ENCODE measurements around the gene ANKH. TPM values are rescaled to one million over a fixed set of nuclear protein-coding genes. Genes with fewer than 3 reads are reported as not detected.

ANKH gene
- total RNA-seq, 1 donor from 2014 or later: 43.6 TPM

DNA sequence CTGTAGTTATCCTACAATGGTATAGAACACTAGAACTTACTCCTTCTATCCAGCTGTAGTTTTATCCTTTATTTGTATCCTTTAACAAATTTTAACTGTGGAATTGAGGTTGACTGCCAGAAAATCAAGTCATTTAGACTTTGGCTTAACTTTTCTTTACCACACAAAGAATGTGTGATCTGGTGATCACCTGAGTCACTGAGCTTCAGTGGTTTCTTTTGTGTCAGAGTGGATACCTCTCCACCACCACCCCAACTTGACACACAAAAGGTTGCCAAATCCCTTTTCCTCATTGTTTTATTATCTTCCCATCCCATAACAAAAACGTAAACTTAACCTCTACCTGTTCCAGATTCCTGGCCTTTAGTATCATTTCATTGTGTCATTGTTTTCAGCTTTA, 201.6 kb downstream of the ANKH start:
- intact Hi-C loops (cut with micrococcal nuclease): loop anchor here (1.0 to 10.0 kb wide), 3 partner anchors 139 to 1955 kb away; no protein-coding TSS in a partner anchor

GRCh38 chr5:14669415-14669814, 202.2 kb downstream of the ANKH start:
- intact Hi-C loops (cut with micrococcal nuclease): loop anchor here (5.0 kb wide), 1 partner anchor 407 kb away; no protein-coding TSS in a partner anchor

- intact Hi-C loops (cut with micrococcal nuclease): loop anchor here (5.0 kb wide), 1 partner anchor 406 kb away; no protein-coding TSS in a partner anchor
Measured at GRCh38 chr5:14668181-14668591, 203.4 kb downstream of the ANKH start.

DNA sequence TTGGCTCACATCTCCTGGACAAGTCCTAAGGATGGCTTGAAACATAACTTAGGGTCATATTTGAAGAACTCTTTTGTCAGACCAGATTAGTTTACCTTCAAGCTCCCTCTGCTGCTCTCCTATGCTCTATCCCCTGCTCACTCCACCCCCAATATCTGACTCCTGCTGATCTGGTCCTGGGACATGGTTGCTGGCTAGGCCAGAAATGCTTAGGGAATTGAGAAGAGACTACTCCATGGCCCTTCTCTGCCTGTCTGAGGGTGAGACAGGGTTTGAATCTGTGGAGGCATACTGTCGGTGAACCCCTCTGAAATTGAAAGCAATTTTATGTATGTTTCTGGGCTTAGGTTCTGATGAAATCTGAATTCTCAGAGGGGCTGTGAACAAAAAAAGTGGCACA, 203.8 kb downstream of the ANKH start:
- intact Hi-C loops (cut with micrococcal nuclease): loop anchor here (5.0 kb wide), 1 partner anchor 405 kb away; no protein-coding TSS in a partner anchor

DNA sequence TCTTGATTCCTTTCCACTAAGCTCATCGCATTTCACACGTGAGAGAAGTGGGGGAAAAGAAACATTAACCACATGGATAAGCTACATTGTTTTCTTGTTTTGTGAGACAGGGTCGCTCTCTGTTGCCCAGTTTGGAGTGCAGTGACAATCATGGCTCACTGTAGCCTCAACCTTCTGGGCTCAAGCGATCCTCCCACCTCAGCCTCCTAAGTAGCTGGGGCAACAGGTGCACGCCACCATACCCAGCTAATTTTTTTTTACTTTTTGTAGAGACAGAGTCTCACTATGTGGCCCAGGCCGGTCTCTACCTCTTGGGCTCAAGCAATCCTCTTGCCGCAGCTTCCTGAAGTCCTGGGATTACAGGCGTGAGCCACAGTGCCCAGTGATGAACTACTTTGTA, 204.3 kb downstream of the ANKH start:
- intact Hi-C loops (cut with micrococcal nuclease): loop anchor here (5.0 kb wide), 1 partner anchor 405 kb away; no protein-coding TSS in a partner anchor

GRCh38 chr5:14666357-14666756, 205.2 kb downstream of the ANKH start:
- intact Hi-C loops (cut with micrococcal nuclease): loop anchor here (5.0 kb wide), 1 partner anchor 404 kb away; no protein-coding TSS in a partner anchor

DNA sequence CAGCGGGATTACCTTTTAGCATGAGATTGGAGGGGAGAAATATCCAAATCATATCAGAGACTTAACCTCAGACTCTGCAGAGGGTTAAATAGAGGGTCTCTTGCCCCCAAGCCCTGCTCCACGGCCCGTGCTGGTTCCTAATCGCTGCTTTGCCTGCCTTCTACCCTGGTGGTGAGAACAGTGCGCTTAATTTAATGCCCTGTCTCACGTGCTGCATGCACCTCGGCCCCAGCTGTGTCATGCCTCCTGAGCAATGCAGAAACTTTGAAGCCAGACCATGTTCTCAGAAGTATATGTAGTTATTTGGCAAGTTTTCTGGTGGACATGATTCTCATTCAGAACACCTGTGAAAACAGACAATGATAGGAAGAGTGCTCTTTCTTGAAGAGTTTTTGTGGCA, 205.6 kb downstream of the ANKH start:
- intact Hi-C loops (cut with micrococcal nuclease): loop anchor here (2.0 to 5.0 kb wide), 3 partner anchors 207 to 404 kb away; no protein-coding TSS in a partner anchor

GRCh38 chr5:14665101-14665822, 206.3 kb downstream of the ANKH start:
- intact Hi-C loops (cut with micrococcal nuclease): loop anchor here (2.0 to 5.0 kb wide), 3 partner anchors 208 to 403 kb away; no protein-coding TSS in a partner anchor

- intact Hi-C loops (cut with micrococcal nuclease): loop anchor here (1.0 to 5.0 kb wide), 13 partner anchors 16 to 1803 kb away; partner anchors contain the start of genes TRIO and ZNF622
Measured at GRCh38 chr5:14664270-14665100, 207.1 kb downstream of the ANKH start, which contains the start of gene OTULIN. OTULIN (plus strand) TSS chr5:14664718; CDS start chr5:14664826, 108 bp downstream.

GRCh38 chr5:14663734-14664269, 207.8 kb downstream of the ANKH start:
- intact Hi-C loops (cut with micrococcal nuclease): loop anchor here (1.0 to 5.0 kb wide), 14 partner anchors 7 to 1803 kb away; partner anchors contain the start of genes TRIO and ZNF622

GRCh38 chr5:14662721-14663260, 208.8 kb downstream of the ANKH start:
- intact Hi-C loops (cut with micrococcal nuclease): loop anchor here (1.0 to 5.0 kb wide), 5 partner anchors 9 to 1805 kb away; partner anchors contain the start of genes TRIO and ZNF622

- intact Hi-C loops (cut with micrococcal nuclease): loop anchor here (5.0 kb wide), 3 partner anchors 266 to 1806 kb away; partner anchors contain the start of genes TRIO and ZNF622
Measured at GRCh38 chr5:14660833-14661232, 210.7 kb downstream of the ANKH start.

- intact Hi-C loops (cut with micrococcal nuclease): loop anchor here (5.0 kb wide), 3 partner anchors 267 to 1807 kb away; partner anchors contain the start of genes TRIO and ZNF622
Measured at GRCh38 chr5:14659821-14660607, 211.6 kb downstream of the ANKH start.

DNA sequence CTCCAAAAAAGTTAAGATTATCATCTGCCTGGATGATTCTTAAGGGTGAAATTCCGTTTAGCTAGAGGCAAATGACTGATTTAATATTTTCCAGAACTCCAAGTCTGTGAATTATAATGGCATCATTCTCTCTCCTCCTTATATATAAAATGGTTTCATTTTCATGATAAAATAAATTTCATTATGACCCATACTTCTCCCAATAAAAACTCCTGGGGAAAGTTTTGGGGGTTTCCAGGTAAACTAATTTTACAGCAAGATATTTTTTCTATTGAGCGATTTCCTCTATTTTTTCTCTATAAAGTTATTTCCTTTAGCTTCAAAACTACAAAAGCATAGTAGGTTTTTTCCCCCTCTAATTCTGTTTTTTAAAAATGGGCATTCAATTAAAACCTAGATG, 214.7 kb downstream of the ANKH start:
- intact Hi-C loops (cut with micrococcal nuclease): no loop called here

DNA sequence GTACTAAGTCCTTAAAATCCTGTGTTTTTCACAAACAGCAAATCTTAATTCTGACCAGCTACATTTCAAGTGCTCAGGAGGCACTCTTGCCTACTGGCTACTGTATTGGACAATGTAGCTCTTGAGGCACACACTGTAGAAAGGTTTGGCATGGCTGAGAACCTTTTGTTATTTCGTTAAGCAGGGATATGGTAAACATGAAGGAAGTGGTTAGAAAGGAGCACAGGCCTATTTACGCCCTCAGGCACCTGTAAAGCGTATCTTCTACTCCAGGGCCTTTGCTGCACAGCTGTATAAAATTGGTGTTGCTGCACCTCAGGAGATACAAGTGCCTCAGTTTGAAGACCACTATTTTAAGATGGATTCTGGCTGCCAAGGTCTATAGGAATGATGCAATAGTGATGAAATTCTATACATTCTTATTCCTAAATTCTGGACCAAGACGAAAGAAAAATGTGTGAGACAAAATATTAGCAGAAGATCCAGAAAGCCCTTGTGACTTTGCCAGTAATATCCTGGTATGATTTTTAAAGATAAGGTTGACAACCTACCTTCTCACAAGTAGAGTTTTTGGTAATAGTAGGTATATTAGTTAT, 216.3 kb downstream of the ANKH start:
- intact Hi-C loops (cut with micrococcal nuclease): no loop called here

Data from T-helper 1 cell treated with Interleukin-12 subunit alpha and Interleukin-12 subunit beta and Interleukin-4 antibody, amounts not matched to agents 30 ng/mL and 1 ng/mL, for 36 hours (primary cell).